Loucy (cell line): ENCODE data around the gene CCN6.

Source experiments
- EZH2phosphoT487 ChIP-seq: fragments of 200-600 bp; IDR thresholded peaks from 2 replicates; pipeline ENCODE4 v1.6.1; 2018; ENCODE audit warnings: antibody characterized with exemption, mild to moderate bottlenecking, moderate library complexity, borderline replicate concordance
- TF ChIP-seq, protein P1 (sequence below): fragments of 200-600 bp; sonication (generic); conservative IDR thresholded peaks from 2 replicates; pipeline ENCODE4 v1.5.1; 2014; ENCODE audit warnings: mild to moderate bottlenecking, antibody characterized with exemption, low read length

DNA sequence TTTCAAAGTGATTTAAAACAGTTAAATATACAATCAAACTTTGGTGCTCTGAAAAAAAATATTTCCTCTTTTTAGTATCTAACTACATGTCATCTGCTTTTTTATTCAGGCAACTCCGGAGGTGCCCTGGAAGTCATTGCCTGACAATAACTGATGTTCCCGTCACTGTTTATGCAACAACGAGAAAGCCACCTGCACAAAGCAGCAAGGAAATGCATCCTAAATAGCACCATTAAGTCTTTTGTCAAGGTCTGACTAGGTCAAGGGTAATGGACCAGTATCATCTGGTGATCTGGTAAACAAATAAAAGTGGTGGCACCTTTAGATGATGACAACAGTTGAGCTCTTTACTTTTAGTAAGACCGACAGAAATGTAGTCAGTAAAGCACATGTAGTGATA lies 46.7 kb downstream of the CCN6 start:
- TF ChIP-seq, protein P1, sequence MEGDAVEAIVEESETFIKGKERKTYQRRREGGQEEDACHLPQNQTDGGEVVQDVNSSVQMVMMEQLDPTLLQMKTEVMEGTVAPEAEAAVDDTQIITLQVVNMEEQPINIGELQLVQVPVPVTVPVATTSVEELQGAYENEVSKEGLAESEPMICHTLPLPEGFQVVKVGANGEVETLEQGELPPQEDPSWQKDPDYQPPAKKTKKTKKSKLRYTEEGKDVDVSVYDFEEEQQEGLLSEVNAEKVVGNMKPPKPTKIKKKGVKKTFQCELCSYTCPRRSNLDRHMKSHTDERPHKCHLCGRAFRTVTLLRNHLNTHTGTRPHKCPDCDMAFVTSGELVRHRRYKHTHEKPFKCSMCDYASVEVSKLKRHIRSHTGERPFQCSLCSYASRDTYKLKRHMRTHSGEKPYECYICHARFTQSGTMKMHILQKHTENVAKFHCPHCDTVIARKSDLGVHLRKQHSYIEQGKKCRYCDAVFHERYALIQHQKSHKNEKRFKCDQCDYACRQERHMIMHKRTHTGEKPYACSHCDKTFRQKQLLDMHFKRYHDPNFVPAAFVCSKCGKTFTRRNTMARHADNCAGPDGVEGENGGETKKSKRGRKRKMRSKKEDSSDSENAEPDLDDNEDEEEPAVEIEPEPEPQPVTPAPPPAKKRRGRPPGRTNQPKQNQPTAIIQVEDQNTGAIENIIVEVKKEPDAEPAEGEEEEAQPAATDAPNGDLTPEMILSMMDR = no peak
- no peak for TF ChIP-seq EZH2phosphoT487
